Hindlimb muscle (tissue), 1 donor: Measurements from ENCODE around the gene ZBTB12. TPM values are rescaled to one million over a fixed set of nuclear protein-coding genes. Genes with fewer than 3 reads are reported as not detected.
"Not testable (repeated sequence)": the region's sequence is repeated elsewhere in the genome, so short reads cannot be mapped to it uniquely, and the experiment has no call there.

Source experiments
- DNase-seq: peaks from one replicate; pipeline ENCODE4 v3.0.0-alpha.2; 2013
- polyA plus RNA-seq: library from polyadenylated mRNA; unstranded; fragments of 120-200 nt; gene quantifications from one replicate; pipeline ENCODE4 v1.2.1, GENCODE V29; 2013; ENCODE audit not compliant: insufficient read length

Gene ZBTB12
- polyA plus RNA-seq, 1 donor: 10.9 TPM

DNA sequence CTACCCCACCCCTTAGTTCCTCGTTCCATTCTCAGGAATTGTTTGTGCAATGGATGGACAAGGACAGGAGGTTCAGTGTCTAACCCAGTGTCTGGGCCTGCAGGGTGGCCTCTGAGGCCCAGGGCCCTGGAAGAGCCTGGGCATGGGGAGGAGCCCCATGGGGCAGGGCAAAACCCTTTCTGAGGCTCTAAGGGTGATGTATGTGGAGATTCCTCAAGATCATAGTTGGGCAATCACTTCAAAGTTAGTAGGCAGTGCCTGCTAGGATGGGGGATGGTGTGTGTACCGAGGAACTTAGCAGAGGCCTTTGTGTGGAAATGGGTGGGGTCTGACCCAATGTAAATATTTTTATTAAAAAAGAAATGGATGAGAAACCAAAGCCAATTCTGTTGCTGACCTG is 18.9 kb upstream of the ZBTB12 start:
- no peak for DNase-seq

DNA sequence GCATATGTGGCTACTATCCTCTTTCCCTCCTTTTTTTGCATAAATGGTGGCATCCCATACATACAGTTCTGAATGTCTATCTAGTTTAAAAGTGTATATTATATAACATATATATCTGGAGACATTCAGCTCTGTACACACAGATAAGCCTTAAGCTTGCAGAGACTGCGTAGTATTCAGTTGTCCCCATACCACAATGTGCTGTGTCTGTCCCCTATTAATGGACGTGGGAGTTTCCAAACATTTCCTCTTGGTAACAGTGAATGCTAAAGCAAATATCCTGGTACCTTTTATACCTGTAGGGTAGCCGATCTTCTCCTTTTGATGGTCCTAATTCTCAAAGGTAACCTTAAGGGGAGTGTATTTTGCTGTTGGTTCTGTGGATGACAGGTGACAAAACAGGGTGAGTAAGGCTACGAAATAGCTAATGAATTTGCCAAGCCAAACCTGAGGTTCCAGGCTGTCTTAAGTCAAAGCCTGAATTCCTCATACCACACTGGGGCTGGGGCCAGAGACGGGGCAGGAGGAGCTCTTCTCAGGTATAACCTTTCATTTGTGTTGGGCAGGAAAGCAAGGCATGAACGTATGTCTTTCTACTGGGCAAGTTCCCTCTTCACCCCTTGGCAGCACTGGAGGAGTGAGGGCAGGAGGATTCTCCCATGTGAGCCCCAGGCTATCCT is 17.9 kb upstream of the ZBTB12 start:
- no peak for DNase-seq

DNA sequence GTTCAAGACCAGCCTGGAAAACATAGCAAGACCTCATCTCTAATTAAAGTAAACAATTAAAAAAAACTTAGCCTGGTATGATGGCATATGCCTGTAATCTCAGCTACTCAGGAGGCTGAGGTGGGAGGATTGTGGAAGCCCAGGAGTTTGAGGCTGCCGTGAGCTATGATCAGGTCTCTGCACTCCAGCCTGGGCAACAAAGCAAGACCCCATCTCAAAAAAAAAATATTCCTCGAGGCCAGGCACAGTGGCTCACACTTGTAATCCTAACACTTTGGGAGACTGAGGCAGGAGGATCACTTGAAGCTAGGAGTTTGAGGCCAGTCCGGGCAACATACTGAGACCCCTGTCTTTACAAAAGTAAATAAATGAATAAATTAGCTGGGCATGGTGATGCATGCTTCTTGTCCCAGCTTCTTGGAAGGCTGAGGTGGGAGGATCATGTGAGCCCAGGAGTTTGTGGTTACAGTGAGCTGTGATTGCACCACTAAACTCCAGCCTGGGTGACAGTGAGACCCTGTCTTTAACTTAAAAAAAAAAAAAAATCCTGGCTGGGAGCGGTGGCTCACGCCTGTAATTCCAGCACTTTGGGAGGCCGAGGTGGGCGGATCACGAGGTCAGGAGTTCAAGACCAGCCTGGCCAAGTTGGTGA is 16.3 kb upstream of the ZBTB12 start:
- DNase-seq: no peak

DNA sequence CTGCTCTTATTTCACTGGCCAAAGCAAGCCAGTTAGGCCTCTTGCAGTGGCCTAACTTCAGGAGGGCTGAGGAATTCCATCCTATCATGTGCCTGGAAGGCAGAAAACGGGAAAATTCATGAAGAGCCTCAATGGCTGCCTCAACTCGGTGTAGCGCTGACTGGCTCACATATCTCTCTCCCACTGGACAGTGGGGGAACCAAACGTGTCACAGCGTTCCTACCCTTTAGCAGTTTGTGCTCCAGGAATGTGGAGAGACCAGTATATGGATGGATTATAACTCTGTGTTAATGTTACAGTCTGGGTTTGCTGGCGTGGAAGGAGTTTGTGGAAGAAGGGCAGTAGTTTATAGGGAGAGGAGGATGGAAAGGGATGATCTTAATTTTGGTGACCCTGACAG is 13.9 kb upstream of the ZBTB12 start:
- no peak for DNase-seq

DNA sequence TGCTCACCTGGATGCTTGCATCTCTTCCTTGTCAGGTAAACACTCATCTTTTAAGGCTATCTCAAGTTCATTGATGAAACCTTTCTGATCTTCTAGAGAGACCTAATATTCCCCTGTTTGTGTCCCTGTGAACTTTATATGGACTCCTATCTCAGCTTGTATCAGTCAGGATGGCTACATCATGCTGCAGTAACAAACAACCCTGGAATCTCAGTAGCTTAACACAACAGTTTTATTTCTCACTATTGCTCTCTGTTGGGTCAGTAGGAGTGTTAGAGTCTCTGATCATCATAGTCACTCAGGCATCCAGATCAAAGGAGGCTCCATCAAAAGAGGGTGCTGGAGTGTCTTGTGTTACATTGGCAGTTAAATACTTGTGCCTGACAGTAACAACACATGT is 13.5 kb upstream of the ZBTB12 start:
- DNase-seq: no peak

DNA sequence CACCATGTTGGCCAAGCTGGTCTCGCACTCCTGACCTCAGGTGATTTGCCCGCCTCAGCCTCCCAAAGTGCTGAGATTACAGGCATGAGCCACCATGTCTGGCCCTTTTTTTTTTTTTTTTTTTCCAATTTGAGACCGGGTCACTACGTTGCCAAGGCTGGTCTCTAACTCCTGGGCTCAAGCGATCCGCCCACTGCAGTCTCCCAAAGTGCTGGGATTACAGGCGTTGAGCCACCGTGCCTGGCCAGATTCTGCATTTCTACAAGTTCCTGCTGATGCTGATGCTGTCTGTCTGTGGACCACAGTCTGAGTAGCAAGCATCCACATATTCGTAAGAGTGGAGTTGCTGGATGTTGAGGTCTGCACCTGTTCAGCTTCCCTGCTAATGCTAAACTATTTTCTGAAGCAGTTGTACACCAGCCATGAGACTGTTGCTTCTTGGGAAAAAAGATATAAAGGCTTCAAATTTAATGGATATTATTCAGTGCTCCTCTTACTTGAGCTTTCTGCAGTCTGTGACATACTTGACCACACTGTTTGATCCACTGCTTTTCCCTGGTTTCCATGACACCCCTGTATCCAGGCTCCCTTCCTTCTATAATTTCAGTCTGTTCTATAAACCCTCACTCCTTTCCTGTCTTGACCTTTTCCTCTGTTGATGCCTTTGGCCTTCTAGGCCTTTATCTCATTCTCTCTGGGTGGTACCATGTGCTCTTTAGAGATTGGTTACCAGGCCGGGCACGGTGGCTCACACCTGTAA is 10.1 kb upstream of the ZBTB12 start:
- DNase-seq: no peak

DNA sequence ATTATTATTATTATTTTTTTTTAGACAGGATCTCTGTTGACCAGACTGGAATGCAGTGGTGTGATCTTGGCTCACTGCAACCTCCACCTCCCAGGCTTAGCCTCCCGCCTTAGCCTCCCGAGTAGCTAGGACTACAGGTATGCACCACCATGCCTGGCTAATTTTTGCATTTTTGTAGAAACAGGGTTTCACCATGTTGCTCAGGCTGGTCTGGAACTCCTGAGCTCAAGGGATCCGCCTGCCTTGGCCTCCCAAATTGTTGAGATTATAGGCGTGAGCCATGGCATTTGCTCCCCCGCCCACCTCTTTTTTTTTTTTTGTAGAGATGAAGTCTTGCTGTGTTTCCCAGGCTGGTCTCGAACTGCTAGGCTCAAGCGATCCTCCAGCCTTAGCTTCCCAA is 7.4 kb upstream of the ZBTB12 start:
- not testable (repeated sequence) for DNase-seq

DNA sequence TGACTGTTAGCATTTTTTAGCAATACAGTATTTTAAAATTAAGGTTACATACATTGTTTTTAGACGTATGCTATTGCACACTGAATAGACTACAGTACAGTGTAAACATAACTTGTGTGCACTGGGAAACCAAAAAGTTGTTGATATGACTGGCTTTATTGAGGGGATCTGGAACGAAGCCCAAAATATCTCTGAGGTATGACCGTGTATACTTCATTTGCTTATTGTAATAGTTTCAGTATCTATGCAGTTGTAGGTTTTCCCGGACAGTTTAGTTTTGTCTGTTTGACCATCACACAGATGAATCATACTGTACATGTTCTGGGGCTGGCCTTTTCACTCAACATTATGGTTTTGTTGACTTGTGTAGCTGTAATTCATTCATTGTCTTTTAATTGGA is 6.9 kb upstream of the ZBTB12 start:
- DNase-seq: no peak

DNA sequence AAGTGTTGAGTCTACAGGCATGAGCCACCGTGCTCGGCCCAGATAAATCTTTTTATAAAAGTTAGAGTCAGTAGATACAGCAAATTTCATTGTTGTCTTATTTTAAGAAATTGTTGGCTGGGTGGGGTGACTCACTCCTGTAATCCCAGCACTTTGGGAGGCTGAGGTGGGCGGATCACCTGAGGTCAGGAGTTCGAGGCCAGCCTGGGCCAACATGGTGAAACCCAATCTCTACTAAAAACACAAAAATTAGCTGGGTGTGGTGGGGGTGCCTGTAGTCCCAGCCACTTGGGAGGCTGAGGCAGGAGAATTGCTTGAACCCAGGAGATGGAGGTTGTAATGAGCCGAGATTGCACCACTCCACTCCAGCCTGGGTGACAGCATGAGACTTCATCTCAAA is 6.4 kb upstream of the ZBTB12 start:
- not testable (repeated sequence) for DNase-seq

DNA sequence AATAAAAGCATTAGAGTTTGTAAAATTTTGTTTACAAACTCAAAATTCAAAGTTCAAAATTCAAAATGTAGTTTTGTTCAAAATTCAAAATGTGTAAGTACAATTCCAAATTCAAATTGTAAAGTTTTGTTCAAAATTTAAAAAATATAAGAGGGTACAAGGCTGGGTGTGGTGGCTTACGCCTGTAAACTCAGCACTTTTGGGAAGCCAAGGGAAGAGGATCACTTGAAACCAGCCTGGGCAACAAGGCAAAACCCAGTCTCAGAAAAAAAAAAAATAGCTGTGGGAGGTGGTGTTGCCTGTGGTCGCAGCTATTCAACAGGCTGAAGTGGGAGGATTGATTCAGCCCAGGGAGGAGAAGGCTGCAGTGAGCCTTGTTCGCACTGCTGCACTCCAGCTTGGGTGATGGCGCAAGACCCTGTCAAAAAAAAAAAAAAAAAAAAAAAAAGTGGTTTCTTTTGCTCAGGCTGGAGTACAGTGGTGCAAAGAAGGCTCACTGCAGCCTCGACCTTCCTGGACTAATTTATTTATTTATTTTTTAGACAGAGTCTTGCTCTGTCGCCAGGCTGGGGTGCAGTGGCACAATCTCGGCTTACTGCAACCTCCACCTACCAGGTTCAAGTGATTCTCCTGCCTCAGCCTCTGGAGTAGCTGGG is 5.4 kb upstream of the ZBTB12 start:
- no peak for DNase-seq

DNA sequence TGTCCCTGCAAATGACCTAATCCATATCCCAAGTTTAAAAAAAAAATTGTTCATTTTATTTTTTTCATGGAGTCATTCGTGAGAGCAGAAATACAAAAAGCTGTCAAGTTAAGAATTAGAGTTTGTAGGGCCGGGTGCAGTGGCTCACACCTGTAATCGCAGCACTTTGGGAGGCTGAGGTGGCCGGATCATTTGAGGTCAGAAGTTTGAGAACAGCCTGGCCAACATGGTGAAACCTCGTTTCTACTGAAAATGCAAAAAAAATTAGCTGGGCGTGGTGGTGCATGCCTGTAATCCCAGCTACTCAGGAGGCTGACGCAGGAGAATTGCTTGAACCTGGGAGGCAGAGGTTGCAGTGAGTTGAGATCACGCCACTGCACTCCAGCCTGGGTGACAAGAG is 4.8 kb upstream of the ZBTB12 start:
- DNase-seq: not testable (repeated sequence)

DNA sequence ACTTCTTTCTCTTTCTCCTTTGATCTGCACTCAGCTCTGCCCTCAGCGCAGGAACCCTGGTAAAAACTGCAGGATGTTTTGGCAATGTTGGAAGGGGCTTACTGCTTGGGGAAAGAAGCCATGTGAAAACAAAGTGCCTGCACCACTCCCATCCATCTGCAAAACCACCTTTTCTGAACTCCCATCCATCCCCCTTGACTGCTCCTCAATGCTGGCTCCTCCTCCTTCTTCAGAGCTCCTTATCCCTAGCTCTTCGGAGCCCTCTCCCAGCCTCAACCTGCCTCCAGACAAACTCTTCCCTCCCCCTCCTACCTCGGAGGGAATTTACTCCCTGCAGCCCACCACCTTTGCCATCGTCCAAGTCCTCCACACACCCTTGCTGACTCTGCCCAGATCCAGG is 4.2 kb upstream of the ZBTB12 start:
- DNase-seq: no peak

DNA sequence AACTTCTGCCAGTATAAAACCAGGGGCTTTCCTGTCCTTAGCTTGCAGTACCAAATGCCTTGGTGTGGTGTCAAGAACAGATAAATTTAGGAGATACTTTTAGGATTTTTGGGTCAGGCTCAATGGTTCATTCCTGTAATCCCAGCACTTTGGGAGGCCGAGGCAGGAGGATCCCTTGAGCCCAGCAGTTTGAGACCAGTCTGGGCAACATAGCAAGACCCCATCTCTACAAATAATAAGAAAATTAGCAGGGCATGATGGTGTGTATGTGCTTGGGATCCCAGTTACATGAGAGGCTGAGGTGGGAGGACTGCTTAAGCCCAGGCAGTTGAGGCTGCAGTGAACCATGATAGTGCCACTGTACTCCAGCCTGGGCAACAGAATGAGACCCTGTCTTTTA is 3.2 kb upstream of the ZBTB12 start:
- no peak for DNase-seq

DNA sequence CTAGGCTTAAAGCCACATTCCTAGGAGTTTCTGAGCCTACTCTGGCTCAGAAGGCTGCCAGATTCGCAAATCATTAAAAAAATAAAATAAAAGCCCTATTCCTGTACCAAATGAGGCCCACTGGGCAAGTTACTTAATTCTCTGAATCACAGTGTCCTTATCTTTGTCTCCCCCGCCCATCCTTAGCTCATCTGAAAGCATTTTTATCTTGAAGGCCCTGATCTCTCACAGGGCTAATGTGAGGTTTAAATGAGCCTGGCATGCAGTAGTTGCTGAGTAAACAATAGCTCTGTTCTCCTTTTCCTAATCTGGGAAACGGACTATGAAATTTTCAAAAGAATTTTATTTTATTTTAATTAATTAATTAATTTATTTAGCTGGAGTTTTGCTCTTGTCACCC is 2.1 kb upstream of the ZBTB12 start:
- DNase-seq: no peak

DNA sequence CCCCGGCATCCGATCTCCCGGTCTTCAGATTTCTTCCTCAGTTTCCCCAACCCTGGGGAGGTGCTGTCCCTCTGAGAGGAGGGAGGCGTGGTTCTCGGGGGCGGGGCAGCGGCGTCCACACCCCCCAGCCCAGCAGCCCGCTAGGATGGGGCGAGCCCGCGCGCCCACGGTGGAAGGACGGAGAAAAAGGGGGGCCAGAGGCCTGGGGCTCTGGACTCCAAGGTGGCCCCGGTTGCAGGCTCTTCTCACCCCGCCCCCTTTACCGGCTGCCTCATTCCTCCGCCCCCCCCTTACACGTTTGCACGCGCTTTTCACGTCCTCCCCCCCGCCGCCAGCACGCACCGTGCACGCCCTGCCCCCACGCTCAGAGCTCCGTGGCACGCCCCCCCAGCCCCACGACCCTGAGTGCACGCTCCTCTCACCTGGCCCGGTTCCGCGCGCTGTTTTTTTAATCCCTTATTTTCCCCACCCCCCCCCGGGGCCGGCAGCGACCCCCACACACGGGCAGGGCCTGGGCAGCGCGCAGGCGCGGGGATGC is 402 bp downstream of the ZBTB12 start:
- DNase-seq: peak; percentile 58

DNA sequence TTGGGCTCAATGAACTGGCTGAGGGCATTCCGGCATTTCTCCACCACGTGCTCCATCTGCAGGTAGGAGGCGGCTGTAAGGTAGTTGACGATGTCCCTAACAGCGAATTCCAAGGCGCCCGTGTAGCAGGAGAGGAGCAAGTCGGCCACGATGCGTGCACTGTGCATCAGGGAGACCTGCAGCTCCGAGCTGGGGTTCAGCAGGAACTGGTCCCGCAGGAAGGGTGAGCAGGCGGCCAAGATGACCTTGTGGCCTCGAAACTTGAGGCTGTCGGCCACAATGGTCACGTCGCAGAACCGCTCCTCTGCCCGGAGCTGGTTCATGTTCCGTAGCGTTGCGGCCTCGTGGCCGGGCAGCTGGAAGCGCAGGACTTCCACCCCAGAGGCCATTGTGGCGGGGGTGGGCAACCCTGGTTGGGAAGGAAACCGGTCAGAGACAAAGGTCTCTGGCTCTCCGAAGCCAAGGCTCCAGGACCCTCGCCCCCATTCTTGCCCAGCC is 920 bp downstream of the ZBTB12 start:
- no peak for DNase-seq

DNA sequence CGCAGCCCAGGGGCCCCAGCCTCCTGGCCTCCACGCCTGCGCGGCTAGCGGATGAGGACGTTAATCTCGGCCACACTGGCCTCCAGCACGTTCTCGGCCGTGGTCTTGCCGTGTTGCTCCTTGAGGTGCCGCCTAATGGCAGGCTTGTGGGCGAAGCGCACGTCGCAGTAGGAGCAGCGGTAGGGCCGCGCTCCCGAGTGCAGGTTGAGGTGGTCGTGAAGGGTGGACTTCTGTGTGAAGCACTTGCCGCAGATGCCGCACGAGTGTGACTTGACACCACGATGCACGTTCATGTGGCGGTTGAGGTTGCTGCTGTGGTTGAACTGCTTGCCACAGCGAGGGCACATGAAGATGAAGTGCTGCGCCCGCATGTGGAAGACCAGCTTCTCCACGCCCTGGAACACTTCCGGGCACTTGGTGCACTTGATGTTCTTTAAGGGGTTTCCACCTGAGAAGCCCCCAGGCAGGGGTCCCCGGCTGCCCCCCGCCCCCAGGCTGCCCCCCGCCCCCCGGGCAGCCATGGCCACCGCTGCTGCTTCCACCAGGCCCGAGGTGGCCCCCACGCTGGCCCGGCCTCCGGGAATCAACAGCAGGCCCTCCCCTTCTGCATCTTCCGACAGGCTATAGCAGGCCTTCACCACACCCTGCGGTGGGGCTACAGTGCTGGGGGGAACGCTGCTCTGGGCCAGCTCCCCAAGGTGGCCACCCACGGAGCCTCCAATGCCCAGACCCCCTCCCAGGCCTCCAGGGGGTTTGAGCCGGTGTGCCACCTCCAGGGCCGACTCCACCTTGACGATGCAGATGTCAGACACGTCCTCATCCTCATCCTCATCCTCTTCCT is 1.8 kb downstream of the ZBTB12 start:
- no peak for DNase-seq

DNA sequence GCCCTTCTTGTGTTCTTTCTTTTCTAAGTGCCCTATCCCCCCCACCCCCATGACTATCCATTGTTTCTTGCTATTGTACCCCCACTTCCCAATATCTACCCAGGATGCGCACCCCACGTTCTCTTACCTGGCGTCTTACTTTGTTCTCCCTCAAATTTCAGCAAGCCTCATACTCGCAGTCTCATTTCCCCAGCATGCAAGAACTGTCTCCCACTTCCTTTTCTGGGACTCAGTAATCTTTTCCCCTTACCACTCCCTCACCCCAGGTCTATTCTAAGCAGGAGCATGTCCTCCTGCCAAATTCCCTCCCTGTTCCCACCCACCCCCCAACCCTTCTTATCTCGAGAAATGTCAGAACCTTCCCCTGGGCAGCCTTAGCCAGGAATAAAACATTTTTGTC is 2.7 kb downstream of the ZBTB12 start:
- no peak for DNase-seq

DNA sequence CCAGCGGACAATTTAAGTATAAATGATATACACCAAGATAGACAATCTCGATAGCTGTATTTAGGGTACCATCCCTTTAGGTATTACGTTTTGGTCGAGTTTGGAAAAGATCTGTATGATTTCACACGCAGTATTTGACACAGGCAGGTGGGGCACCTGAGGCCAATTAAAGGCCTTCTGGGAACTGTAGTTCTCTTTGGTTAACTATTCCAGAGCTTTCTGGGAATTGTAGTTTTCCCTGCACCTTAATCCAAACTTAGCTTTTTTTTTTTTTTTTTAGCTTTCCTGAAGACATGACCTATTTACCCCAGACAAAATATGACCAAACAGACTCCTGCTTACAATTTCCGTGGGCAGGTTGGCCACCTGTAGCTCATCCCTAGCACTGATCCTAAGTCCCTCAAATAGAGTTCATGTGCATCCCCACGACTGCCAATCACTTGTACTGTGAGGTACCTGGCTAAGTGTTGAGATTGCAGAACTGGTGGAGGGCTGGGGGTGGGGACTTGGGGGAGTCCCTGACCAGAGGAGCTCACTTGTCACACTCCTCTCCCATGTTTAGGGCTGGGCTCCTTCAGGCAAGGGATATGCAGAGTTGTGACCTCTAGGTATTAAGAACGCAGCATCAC is 3.4 kb downstream of the ZBTB12 start:
- DNase-seq: peak; percentile 38

DNA sequence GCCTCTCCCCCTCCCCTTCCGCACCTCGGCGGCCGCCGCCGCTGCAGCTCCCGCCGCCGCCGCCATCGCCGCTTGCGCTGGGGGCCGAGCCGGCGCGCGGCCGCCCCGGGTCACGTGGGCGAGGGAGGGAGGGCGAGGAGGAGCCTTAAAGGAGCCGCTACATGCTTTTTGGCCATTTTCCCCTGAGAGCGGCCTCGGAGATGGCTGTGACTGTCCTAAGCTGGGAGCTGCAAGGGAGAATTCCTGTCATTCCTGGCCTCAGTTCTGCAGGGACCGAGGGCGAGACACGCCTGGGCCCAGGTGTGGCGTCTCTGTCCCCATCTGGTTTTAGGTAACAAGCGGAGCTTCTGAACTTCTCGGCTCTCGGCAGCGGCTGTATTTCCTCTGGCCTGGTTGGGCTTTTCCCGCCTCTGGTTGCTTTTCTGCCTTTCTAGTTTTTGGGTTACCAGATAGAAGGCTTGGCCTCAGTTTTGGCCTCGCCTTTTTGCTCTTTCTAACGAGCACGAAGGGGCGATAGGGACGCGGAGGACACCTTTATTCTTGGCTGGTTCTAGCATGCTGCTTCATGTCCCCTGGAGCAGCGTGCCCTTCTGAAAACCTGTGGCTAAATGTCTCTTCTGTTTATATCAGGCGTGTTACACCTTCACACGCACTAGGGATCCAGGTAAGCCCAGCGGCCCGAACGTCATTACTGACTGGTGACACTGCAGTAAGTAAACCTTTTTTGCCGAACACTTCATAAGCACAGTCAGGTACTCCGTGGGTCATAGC is 4.1 kb downstream of the ZBTB12 start, which contains the start of gene EHMT2:
TSS of gene EHMT2 (minus strand) at position 87 of the 771 bp plus-strand sequence. CDS start at position 66, 21 bp downstream.
- peak; percentile 92 for DNase-seq
